Tibial nerve (tissue), 3 donors: Measurements from ENCODE around the gene PKHD1.

Source experiments
- POLR2A ChIP-seq, 2 donors: fragments of 450-650 bp; IDR thresholded peaks; one replicate each; pipeline ENCODE4 v1.6.1; 2017; ENCODE audit warnings: antibody characterized with exemption in 2 of 2, mild to moderate bottlenecking in 2 of 2, moderate library complexity in 2 of 2
- TF ChIP-seq, protein P1 (sequence below), 5 experiments: fragments of 200-600 bp in 3 of 5; fragments of 450-650 bp in 2 of 5; sonication (generic) in 3 of 5; IDR thresholded peaks; one replicate each; pipeline ENCODE4 v1.5.1; 2016 to 2019; ENCODE audit warnings: antibody characterized with exemption in 5 of 5, mild to moderate bottlenecking in 3 of 5, moderate library complexity in 2 of 5

DNA sequence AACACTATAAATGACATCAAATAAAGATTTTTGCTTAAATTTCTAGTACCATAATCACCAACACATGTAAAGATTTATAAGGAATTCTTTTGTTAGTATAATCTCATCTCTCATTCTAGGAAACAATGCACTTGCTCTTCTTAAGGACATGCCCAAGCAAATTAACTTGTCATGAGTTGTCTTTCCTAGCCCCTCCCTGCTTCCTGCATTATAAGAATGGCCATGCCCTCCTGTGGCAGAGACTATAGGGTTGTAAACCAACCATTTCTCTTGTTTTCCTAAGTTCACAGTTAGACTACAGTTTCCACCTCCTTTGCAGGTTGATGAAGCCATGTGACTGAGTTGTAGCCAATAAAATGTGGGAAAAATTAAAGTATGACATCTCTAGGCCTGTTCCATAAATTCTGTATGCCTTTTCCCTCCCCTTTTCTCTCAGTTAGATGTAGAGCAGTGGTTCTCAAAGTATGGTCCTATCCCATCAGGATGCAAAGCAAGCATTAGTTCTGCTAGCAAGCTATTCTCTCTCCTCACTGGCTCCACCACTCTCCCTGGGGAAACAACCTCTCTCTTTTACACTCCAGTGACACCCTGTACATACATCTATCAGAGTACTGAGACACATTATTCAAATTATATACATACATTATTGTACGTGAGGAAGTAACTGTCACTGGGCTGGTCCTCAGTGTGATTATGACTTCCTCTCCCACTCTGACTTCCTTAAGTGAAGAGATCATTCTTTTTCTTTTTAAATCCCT lies 295.0 kb downstream of the PKHD1 start:
- TF ChIP-seq, protein P1, sequence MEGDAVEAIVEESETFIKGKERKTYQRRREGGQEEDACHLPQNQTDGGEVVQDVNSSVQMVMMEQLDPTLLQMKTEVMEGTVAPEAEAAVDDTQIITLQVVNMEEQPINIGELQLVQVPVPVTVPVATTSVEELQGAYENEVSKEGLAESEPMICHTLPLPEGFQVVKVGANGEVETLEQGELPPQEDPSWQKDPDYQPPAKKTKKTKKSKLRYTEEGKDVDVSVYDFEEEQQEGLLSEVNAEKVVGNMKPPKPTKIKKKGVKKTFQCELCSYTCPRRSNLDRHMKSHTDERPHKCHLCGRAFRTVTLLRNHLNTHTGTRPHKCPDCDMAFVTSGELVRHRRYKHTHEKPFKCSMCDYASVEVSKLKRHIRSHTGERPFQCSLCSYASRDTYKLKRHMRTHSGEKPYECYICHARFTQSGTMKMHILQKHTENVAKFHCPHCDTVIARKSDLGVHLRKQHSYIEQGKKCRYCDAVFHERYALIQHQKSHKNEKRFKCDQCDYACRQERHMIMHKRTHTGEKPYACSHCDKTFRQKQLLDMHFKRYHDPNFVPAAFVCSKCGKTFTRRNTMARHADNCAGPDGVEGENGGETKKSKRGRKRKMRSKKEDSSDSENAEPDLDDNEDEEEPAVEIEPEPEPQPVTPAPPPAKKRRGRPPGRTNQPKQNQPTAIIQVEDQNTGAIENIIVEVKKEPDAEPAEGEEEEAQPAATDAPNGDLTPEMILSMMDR (IDR thresholded peaks at IDR 0.05), result no peak
- no peak for TF ChIP-seq POLR2A (IDR thresholded peaks at IDR 0.05)
